ENCODE measurements around the gene STK17B.
"Not testable (repeated sequence)": the region's sequence is repeated elsewhere in the genome, so short reads cannot be mapped to it uniquely, and the experiment has no call there.

The STK17B gene

GRCh38 chr2:196205011-196205766, 33.8 kb upstream of the STK17B start:
- DNase-seq (ENCODE audit: insufficient read length) (no peak), FAIRE-seq (peak; percentile 38)
- TF ChIP-seq TAF1 (IDR thresholded peaks at IDR 0.05; ENCODE audit: borderline replicate concordance, low read depth, low read length) (no peak), POLR2A (IDR thresholded peaks at IDR 0.05; ENCODE audit: low read depth, low read length) (no peak), POLR2AphosphoS5 (IDR thresholded peaks at IDR 0.05; ENCODE audit: low read depth, low read length) (no peak)

DNA sequence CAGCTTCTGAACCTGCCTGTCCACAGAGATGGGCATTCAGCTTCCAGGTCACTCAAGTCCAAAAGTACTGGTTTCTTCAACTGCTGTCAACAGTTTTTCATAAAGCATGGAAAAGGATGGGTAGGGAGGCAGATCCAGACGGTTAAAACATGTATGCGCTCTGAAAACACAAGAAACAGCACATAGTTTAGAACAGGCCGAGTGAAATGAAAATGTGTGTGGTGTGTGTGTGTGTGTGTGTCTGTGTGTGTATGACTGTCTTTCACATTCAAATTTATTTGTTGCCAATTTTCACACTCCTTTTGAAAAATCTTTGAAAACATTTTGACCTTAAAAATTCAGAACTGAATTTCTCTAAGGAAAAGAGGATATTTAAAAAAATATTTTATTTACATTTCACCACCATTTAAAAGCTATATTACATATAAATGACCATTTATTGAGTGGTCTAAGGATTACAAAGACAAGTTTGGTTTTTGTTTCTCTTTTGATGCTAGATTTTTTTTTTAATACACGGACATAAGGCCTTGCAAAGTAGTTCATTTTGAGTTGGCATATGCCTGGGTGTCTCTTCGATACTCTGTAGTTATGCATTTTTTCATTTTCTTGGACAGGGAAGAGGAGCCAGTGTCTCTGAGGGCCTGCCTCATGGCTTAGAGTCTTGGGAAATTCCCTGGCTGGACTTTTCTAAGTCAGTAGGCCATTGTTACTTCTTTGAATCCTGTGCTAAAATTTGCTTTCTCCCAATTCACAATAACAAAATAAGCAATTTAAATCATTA, 30.0 kb upstream of the STK17B start:
- DNase-seq (ENCODE audit: insufficient read length) (no peak), FAIRE-seq (peak; percentile 92)
- TF ChIP-seq POLR2A (IDR thresholded peaks at IDR 0.05; ENCODE audit: low read depth, low read length) = no peak
- no peak for TF ChIP-seq POLR2AphosphoS5 (IDR thresholded peaks at IDR 0.05; ENCODE audit: low read depth, low read length)
- TF ChIP-seq TAF1 (IDR thresholded peaks at IDR 0.05; ENCODE audit: borderline replicate concordance, low read depth, low read length) = no peak

DNA sequence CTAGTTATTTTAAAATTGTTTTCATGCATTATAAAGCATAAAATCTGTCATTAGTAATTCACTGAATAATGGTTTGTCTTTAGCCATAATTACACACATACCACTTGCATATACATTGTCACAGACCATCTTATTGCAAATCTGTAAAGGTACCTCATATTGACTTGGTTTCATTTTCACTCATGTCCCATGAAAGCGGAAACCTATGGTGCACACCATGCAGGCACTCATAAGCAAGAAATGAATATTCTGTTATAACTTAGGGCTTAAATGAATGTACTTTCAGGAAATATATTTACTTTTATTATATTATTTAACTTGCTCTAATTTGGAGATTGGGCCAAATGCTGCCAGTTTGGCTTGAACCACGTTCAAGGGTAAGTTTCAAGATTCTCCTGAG, 29.2 kb upstream of the STK17B start:
- no peak for FAIRE-seq
- no peak for TF ChIP-seq POLR2AphosphoS5 (IDR thresholded peaks at IDR 0.05; ENCODE audit: low read depth, low read length)
- TF ChIP-seq TAF1 (IDR thresholded peaks at IDR 0.05; ENCODE audit: borderline replicate concordance, low read depth, low read length) = no peak
- no peak for TF ChIP-seq POLR2A (IDR thresholded peaks at IDR 0.05; ENCODE audit: low read depth, low read length)
- no peak for DNase-seq (ENCODE audit: insufficient read length)

- no peak for DNase-seq (ENCODE audit: insufficient read length)
- no peak for FAIRE-seq
- TF ChIP-seq POLR2A (IDR thresholded peaks at IDR 0.05; ENCODE audit: low read depth, low read length) (no peak), POLR2AphosphoS5 (IDR thresholded peaks at IDR 0.05; ENCODE audit: low read depth, low read length) (no peak), TAF1 (IDR thresholded peaks at IDR 0.05; ENCODE audit: borderline replicate concordance, low read depth, low read length) (no peak)
These were observed 24.4 kb upstream of the STK17B start for GRCh38 chr2:196195758-196196157.

GRCh38 chr2:196195302-196195701, 23.9 kb upstream of the STK17B start:
- DNase-seq (ENCODE audit: insufficient read length) (no peak), FAIRE-seq (no peak)
- TF ChIP-seq POLR2AphosphoS5 (IDR thresholded peaks at IDR 0.05; ENCODE audit: low read depth, low read length) (no peak), TAF1 (IDR thresholded peaks at IDR 0.05; ENCODE audit: borderline replicate concordance, low read depth, low read length) (no peak), POLR2A (IDR thresholded peaks at IDR 0.05; ENCODE audit: low read depth, low read length) (no peak)

DNA sequence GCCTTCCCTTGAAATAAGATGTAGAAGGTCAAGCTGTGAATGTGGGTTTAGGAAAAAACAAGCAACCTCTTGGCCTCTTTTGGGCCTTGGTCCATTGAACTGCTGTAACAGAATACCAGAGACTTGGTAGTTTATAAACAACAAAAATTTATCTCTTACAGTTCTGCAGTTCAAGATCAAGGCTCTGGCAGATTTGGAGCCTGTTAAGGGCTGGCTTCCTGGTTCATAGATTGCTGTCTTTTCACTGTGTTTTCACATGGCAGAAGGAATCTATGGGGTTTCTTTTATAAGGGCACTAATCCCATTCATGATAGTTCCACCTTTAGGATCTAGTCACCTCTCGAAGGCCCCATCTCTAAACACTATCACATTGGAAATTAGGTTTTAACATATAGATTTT, 20.2 kb upstream of the STK17B start:
- FAIRE-seq (no peak), DNase-seq (ENCODE audit: insufficient read length) (no peak)
- no peak for TF ChIP-seq TAF1 (IDR thresholded peaks at IDR 0.05; ENCODE audit: borderline replicate concordance, low read depth, low read length)

DNA sequence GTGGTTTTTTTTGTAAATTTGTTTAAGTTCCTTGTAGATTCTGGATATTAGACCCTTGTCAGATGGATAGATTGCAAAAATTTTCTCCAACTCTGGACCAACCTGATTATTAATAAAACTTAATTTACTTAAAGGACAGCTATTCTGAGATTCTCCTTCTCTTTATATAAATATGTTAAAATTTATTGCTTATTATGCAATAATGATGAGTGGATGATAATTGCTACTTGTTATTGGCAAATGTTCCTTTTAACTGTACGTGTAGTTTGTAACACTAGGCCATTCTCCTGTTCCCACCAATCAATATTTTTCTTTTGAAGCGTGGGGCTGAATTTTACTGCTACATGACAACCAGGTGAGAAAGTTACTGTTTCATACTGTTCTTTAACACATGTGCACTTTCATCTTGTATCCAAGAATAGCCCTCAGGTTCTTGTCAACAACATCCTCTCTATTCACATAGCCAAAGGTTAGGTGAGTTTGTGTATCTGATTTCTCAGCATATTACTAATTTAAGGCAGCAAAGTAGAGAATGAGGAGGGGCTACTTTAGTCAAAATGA, 16.6 kb upstream of the STK17B start:
- TF ChIP-seq POLR2AphosphoS5 (IDR thresholded peaks at IDR 0.05; ENCODE audit: low read depth, low read length) = no peak
- no peak for TF ChIP-seq TAF1 (IDR thresholded peaks at IDR 0.05; ENCODE audit: borderline replicate concordance, low read depth, low read length)
- TF ChIP-seq POLR2A (IDR thresholded peaks at IDR 0.05; ENCODE audit: low read depth, low read length) = no peak
- peak; percentile 40 for FAIRE-seq
- DNase-seq (ENCODE audit: insufficient read length) = no peak

GRCh38 chr2:196187175-196187700, 15.9 kb upstream of the STK17B start:
- not testable (repeated sequence) for FAIRE-seq; DNase-seq (ENCODE audit: insufficient read length)

- no peak for FAIRE-seq
- TF ChIP-seq TAF1 (IDR thresholded peaks at IDR 0.05; ENCODE audit: borderline replicate concordance, low read depth, low read length) (no peak), POLR2AphosphoS5 (IDR thresholded peaks at IDR 0.05; ENCODE audit: low read depth, low read length) (no peak), POLR2A (IDR thresholded peaks at IDR 0.05; ENCODE audit: low read depth, low read length) (no peak)
- no peak for DNase-seq (ENCODE audit: insufficient read length)
These were observed 15.0 kb upstream of the STK17B start for GRCh38 chr2:196186266-196186980.

- FAIRE-seq (no peak), DNase-seq (ENCODE audit: insufficient read length) (no peak)
- TF ChIP-seq TAF1 (IDR thresholded peaks at IDR 0.05; ENCODE audit: borderline replicate concordance, low read depth, low read length) (no peak), POLR2A (IDR thresholded peaks at IDR 0.05; ENCODE audit: low read depth, low read length) (no peak), POLR2AphosphoS5 (IDR thresholded peaks at IDR 0.05; ENCODE audit: low read depth, low read length) (no peak)
These were observed 13.5 kb upstream of the STK17B start for GRCh38 chr2:196184921-196185320.

- TF ChIP-seq POLR2AphosphoS5 (IDR thresholded peaks at IDR 0.05; ENCODE audit: low read depth, low read length) (no peak), TAF1 (IDR thresholded peaks at IDR 0.05; ENCODE audit: borderline replicate concordance, low read depth, low read length) (no peak), POLR2A (IDR thresholded peaks at IDR 0.05; ENCODE audit: low read depth, low read length) (no peak)
These were observed 12.3 kb upstream of the STK17B start for GRCh38 chr2:196183528-196184231.

More at GRCh38 chr2:196183528-196184231, 12.3 kb upstream of the STK17B start:
- DNase-seq (ENCODE audit: insufficient read length) = no peak
- no peak for FAIRE-seq
